B cell (primary cell): Measurements from ENCODE around the gene PPP4R3A.

Source experiments
- EZH2 ChIP-seq: IDR thresholded peaks from 2 replicates; pipeline ENCODE4 v1.6.1; 2012; ENCODE audit warnings: borderline replicate concordance, low read depth, mild to moderate bottlenecking, moderate library complexity, low read length; ENCODE audit not compliant: insufficient read depth, poor library complexity, severe bottlenecking
- TF ChIP-seq, protein P1 (sequence below): fragments of 200-600 bp; IDR thresholded peaks from one replicate; pipeline ENCODE4 v1.8.0; 2022; ENCODE audit warnings: antibody characterized with exemption, mild to moderate bottlenecking

DNA sequence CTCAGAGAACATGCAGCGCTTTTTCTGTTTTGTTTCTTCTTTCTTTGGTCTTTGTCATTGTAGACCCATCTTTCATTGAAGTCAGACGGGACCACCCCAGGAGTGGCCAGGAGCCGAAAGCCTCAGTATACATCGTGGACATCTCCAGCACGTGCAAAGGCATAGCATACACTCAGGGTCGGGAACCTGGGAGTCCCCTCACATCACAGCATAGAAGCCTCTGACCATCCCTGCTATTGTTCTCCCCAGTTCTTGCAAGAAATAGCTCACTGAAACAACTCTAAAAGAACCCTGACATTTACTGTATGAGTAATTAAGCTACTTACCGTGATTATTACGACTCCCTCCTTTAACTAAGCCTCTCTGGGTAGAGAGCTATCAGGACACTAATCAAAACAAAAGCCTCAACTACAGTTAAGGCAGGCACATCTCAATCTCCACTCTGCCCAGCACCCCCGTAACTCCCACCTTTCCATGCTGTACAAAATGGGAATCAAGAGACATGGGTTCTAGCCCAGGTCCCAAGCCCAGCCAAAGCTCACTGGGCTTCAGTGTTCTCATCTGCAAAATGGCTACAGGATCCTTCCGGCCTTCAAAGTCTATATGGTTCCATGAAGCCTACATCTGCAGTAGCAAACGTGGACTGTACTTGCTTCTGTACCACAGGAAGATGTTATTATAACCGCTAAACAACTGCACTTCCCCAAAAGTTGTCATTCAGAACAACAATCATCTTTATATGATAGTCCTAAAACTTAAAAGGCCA is 99.2 kb downstream of the PPP4R3A start:
- TF ChIP-seq, protein P1, sequence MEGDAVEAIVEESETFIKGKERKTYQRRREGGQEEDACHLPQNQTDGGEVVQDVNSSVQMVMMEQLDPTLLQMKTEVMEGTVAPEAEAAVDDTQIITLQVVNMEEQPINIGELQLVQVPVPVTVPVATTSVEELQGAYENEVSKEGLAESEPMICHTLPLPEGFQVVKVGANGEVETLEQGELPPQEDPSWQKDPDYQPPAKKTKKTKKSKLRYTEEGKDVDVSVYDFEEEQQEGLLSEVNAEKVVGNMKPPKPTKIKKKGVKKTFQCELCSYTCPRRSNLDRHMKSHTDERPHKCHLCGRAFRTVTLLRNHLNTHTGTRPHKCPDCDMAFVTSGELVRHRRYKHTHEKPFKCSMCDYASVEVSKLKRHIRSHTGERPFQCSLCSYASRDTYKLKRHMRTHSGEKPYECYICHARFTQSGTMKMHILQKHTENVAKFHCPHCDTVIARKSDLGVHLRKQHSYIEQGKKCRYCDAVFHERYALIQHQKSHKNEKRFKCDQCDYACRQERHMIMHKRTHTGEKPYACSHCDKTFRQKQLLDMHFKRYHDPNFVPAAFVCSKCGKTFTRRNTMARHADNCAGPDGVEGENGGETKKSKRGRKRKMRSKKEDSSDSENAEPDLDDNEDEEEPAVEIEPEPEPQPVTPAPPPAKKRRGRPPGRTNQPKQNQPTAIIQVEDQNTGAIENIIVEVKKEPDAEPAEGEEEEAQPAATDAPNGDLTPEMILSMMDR: no peak
- TF ChIP-seq EZH2: no peak
